Activated CD8-positive, alpha-beta memory T cell treated with anti-CD3 and anti-CD28 coated beads, Interleukin-2, amount 50 U/mL, for 24 hours (primary cell): ENCODE measurements around the gene TASP1.
"Not testable (repeated sequence)": the region's sequence is repeated elsewhere in the genome, so short reads cannot be mapped to it uniquely, and the experiment has no call there.

ENCODE experiments used
- DNase-seq: peaks from one replicate; pipeline ENCODE4 v3.0.0-alpha.2; 2020; ENCODE audit errors: extremely low read depth

Gene TASP1

DNA sequence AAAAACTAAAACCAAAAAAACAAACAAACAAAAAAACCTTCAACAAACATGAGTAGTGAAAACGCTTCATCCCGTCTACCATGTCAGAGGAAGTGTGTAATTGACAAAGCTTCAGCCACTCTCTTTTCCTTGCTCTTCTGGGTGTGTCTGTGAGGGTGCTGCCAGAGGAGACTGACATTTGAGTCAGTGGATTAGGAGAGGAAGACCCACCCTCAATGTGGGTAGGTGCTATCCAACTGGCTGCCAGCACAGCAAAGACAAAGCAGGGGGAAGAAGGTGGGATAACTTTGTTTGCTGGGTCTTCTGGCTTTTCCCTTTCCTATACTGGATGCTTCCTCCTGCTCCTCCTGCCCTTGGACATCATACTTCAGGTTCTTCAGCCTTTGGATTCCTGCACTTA is 145.6 kb downstream of the TASP1 start:
- DNase-seq = no peak

DNA sequence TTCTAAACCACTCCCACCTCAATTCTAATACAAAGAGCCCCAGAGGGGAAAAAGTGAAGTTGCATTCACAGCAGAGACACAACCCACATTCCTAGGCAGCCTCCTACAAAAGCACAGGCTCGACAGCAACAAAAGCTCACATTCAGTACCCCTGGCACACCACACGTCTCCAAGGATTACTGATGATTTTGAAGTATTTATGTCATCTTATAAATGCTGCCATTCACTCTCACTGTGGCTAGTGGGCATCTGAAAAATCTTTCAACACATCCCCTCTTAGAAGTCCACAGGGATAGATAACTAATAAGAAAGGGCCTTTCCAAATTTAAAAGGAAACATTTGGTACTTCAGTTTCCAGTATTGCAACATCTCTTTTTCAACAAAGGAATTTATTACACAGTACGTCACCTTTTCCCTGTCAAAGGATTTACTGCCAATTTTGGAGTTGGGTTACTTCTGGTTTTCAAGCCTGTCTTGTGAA is 146.7 kb downstream of the TASP1 start:
- DNase-seq = no peak

GRCh38 chr20:13487202-13487601 is 151.5 kb downstream of the TASP1 start:
- DNase-seq = no peak

- DNase-seq = no peak
Measured at GRCh38 chr20:13486694-13487093, 152.0 kb downstream of the TASP1 start.

GRCh38 chr20:13485576-13485975 is 153.2 kb downstream of the TASP1 start:
- no peak for DNase-seq

GRCh38 chr20:13485019-13485418 is 153.7 kb downstream of the TASP1 start:
- DNase-seq = not testable (repeated sequence)

DNA sequence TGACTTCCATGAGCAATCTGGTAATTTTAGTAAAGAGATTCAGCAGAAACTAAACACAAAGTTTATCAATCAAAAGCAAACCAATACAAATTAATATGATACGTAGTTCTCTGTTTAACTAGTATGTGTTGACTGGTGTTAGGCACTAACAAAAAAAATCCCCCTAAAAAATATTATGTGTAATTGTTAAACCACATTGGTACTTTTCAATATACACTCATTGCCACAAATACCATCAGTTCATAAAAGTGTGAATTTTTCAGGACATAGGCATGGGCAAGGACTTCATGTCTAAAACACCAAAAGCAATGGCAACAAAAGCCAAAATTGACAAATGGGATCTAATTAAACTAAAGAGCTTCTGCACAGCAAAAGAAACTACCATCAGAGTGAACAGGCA is 155.3 kb downstream of the TASP1 start:
- DNase-seq = not testable (repeated sequence)

DNA sequence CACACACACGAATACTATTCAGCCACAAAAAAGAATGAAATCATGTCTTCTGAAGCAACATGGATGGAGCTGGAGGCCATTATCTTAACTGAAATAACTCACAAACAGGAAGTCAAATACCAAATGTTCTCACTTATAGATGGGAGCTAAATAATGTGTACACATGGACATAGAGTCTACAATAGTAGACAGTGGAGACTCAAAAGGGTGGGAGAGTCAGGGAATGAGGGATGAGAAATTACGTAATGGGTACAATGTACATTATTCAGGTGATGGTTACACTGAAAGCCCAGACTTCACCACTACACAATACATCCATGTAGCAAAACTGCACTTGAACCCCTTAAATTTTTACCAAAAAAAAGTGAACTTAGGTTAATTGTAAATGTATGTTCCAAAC is 160.4 kb downstream of the TASP1 start:
- no peak for DNase-seq

- DNase-seq = no peak
Measured at GRCh38 chr20:13474467-13474866, 164.3 kb downstream of the TASP1 start.

GRCh38 chr20:13469262-13469661 is 169.5 kb downstream of the TASP1 start:
- no peak for DNase-seq

DNA sequence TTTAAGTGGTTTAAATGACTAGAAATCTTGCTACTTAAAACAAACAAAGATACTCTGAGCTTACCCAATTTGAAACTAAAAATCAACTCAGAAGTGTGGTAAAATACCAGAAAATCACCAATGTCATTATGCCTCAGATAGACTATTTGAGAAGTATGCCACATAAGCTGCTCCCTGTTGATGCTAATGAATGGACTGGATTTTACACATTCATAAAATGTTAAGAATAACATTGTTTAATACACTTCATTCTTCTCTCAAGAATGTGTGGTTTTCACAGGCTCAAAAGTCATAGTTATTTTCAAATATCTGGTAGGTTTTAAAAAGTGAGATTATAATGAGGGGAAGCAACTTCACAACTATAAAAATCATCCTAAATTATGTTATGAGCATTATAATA is 170.6 kb downstream of the TASP1 start:
- DNase-seq = no peak

- no peak for DNase-seq
Measured at GRCh38 chr20:13464702-13465101, 174.0 kb downstream of the TASP1 start.

GRCh38 chr20:13461849-13462458 is 176.8 kb downstream of the TASP1 start:
- no peak for DNase-seq

GRCh38 chr20:13458860-13459451 is 179.8 kb downstream of the TASP1 start:
- no peak for DNase-seq

GRCh38 chr20:13457487-13457886 is 181.2 kb downstream of the TASP1 start:
- no peak for DNase-seq

- DNase-seq = no peak
Measured at GRCh38 chr20:13455713-13456112, 183.0 kb downstream of the TASP1 start.

DNA sequence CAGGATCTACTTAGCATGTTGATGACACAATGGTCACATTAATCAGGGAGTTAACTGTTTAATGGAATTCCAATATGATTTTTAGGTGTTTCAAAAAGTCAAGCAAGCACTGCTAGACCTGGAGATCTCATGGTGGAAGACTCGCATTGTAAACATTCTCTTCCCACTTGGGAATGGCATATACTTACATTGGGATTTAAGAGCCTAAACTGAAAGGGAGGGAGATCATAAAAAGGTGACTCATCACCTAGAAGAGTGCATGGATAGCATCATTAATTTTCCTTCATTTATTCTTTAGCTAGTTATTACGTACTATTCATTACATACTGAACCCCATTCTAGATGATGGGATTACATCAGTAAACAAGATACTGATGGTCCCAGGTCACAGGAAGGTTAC is 185.4 kb downstream of the TASP1 start:
- DNase-seq = no peak

DNA sequence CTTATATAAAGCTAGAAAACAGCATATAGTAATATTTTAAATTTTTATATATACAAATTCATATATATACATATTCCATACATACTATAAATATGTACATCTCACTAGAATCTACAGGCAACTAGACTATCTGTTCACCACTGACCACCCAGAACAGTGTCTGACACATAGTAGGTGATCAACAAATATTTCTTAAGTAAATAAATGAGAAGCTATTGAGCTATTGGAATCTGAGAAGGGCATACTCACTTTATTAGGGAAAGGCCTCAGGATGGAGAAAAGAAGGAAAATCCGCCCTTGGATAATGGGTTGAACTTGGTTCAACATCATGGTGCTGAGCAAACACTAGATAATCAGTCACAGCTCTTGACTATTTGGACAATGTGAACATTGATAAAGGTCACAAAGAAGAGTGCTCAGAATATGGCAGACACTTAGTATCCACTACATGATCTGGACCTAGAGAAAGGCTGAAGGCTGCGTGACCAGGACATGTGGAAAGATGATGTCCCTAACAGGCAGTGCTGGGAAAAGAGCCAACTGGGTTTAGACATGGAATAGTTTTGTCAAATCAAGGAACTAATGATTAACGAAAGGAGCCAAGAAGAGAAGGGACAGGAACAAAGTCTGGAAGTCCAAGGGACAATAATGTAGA is 186.1 kb downstream of the TASP1 start:
- DNase-seq = no peak

- no peak for DNase-seq
Measured at GRCh38 chr20:13449868-13450434, 188.8 kb downstream of the TASP1 start.

DNA sequence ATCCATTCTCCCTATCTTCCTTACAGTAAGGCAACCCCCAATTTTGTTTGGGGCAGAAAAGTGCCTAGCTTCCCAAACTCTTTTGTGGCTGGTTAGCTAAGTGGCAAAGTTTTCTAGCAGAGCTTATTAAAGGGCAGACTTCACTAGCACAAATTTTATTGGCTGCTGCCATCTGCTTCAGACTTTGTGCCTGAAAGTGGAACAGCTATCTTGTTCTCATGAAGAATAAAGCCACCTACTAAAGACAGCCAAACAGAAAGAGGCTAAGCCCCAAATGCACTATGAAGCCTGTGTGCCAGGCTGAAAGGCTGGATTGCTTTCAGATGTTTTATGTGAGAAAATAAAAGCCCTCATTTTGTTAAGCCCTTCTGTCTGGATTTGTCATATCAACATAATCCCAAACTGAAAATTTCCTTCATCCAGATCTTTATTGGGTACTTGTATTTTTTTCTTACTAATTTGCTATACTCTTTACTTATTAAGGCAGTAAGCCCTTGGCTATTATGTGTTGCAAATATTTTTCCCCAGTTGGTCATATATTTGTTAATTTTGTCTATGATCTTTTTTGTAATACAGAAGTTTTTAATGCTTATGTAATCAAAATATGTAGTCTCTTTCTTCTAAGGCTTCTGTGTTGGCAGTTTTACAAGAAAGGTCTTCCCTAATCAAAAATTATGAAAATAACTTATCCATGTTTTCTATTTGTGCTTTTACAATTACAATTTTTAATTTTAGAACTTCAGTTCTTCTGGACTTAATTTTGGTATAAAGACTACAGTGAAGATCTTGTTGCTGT is 191.1 kb downstream of the TASP1 start:
- no peak for DNase-seq

GRCh38 chr20:13443690-13444089 is 195.0 kb downstream of the TASP1 start:
- DNase-seq = no peak

DNA sequence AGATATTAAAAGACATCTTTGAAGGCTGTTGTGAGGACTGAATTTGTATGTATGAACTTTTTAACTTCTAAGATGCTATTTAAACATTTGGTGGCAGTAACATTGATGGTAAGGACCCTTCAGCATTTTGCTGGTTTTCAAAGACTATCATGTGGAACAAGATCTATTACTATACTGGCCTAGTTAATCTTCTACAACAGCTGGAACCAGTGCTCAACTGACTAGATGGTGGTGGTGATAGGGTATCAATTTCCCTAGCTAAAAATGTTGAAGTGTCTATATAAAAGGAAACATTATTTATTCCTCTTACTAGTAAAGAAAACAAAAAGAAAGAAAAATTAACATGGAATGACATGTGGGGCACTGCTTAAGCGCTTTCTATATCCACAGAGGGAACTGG is 195.7 kb downstream of the TASP1 start:
- no peak for DNase-seq
